Ascending aorta (tissue), 2 donors: ENCODE measurements around the gene SLC38A11. TPM values are rescaled to one million over a fixed set of nuclear protein-coding genes. Genes with fewer than 3 reads are reported as not detected.

ENCODE experiments used
- DNase-seq, 2 donors: peaks; one replicate each; pipeline ENCODE4 v3.0.0-alpha.2; 2019; ENCODE audit warnings: low spot score in 2 of 2
- H3K27ac ChIP-seq, 2 donors: fragments of 200-600 bp; sonication (generic); one replicate each; pipeline ENCODE4 v1.5.1; 2016 to 2017; ENCODE audit warnings: mild to moderate bottlenecking in 1 of 2
- H3K27me3 ChIP-seq: fragments of 200-600 bp; sonication (generic); one replicate; pipeline ENCODE4 v1.5.1; 2017
- H3K36me3 ChIP-seq, 2 donors: fragments of 200-600 bp; sonication (generic); one replicate each; pipeline ENCODE4 v1.5.1; 2016
- H3K4me1 ChIP-seq, 2 donors: fragments of 200-600 bp; sonication (generic); one replicate each; pipeline ENCODE4 v1.5.1; 2016 to 2017; ENCODE audit warnings: mild to moderate bottlenecking in 1 of 2
- H3K4me3 ChIP-seq, 2 donors: fragments of 200-600 bp; sonication (generic); one replicate each; pipeline ENCODE4 v1.5.1; 2016 to 2017; ENCODE audit warnings: mild to moderate bottlenecking in 1 of 2
- H3K9me3 ChIP-seq, 2 donors: fragments of 200-600 bp; sonication (generic); one replicate each; pipeline ENCODE4 v1.5.1; 2016
- CTCF ChIP-seq, 3 experiments: fragments of 200-600 bp in 2 of 3; fragments of 450-650 bp in 1 of 3; sonication (generic) in 2 of 3; IDR thresholded peaks; one replicate each; pipeline ENCODE4 v1.5.1; 2016 to 2019; ENCODE audit warnings: antibody characterized with exemption in 3 of 3, mild to moderate bottlenecking in 1 of 3, moderate library complexity in 1 of 3
- intact Hi-C: fragments of 100-400 bp; cut with DNase I; formaldehyde crosslinking; loops from one replicate; pipeline ENCODE4 v1.15.1; 2023
- total RNA-seq: library from RNA; depleted of rRNA; stranded (reverse); fragments of >200 nt; gene quantifications from one replicate; pipeline ENCODE4 v1.1.0, GENCODE V29; 2016

The SLC38A11 gene
- total RNA-seq, 1 donor from 2014 or later: not detected

- H3K4me3 ChIP-seq: no peak overlapping the region
- DNase-seq: no peak
- TF ChIP-seq CTCF (IDR thresholded peaks at IDR 0.05): no peak
- H3K27me3 ChIP-seq: no peaks in the 10 kb centered on the region
- H3K9me3 ChIP-seq: no peaks in the 10 kb centered on the region
- no peaks in the 10 kb centered on the region for H3K36me3 ChIP-seq
- peaks cover 0 to 2% of the 10 kb centered on the region in 2 donors for H3K4me1 ChIP-seq
- H3K27ac ChIP-seq: no peak overlapping the region
- intact Hi-C loops: no loop called here
Measured at GRCh38 chr2:164877927-164878326, 77.4 kb downstream of the SLC38A11 start.

- Histone ChIP-seq H3K27ac (no peak overlapping the region), H3K36me3 (no peaks in the 10 kb centered on the region), H3K4me1 (peaks cover 0 to 1% of the 10 kb centered on the region in 2 donors), H3K4me3 (no peak overlapping the region), H3K27me3 (no peaks in the 10 kb centered on the region), H3K9me3 (no peaks in the 10 kb centered on the region)
- intact Hi-C loops: no loop called here
- DNase-seq: no peak
- no peak for TF ChIP-seq CTCF (IDR thresholded peaks at IDR 0.05)
Measured at GRCh38 chr2:164877169-164877568, 78.2 kb downstream of the SLC38A11 start.

GRCh38 chr2:164875334-164876205 lies 79.8 kb downstream of the SLC38A11 start:
- H3K9me3 ChIP-seq: no peaks in the 10 kb centered on the region
- no peak for DNase-seq
- H3K27ac ChIP-seq: no peak overlapping the region
- no peaks in the 10 kb centered on the region for H3K4me1 ChIP-seq
- no peaks in the 10 kb centered on the region for H3K27me3 ChIP-seq
- TF ChIP-seq CTCF (IDR thresholded peaks at IDR 0.05): no peak
- intact Hi-C loops: no loop called here
- H3K36me3 ChIP-seq: no peaks in the 10 kb centered on the region
- H3K4me3 ChIP-seq: no peak overlapping the region

GRCh38 chr2:164873210-164873908 lies 82.0 kb downstream of the SLC38A11 start:
- DNase-seq: no peak
- Histone ChIP-seq H3K4me3 (no peak overlapping the region), H3K4me1 (no peaks in the 10 kb centered on the region), H3K36me3 (no peaks in the 10 kb centered on the region), H3K27me3 (no peaks in the 10 kb centered on the region), H3K9me3 (no peaks in the 10 kb centered on the region), H3K27ac (no peak overlapping the region)
- intact Hi-C loops: no loop called here
- TF ChIP-seq CTCF (IDR thresholded peaks at IDR 0.05): no peak

- Histone ChIP-seq H3K4me1 (no peaks in the 10 kb centered on the region), H3K4me3 (no peak overlapping the region), H3K9me3 (no peaks in the 10 kb centered on the region), H3K36me3 (no peaks in the 10 kb centered on the region), H3K27ac (no peak overlapping the region), H3K27me3 (no peaks in the 10 kb centered on the region)
- TF ChIP-seq CTCF (IDR thresholded peaks at IDR 0.05): no peak
- intact Hi-C loops: no loop called here
- DNase-seq: no peak
Measured at GRCh38 chr2:164871404-164871803, 83.9 kb downstream of the SLC38A11 start.
